SJCRH30 (cell line): ENCODE data around the gene DLAT. TPM values are rescaled to one million over a fixed set of nuclear protein-coding genes. Genes with fewer than 3 reads are reported as not detected.
"Not testable (repeated sequence)": the region's sequence is repeated elsewhere in the genome, so short reads cannot be mapped to it uniquely, and the experiment has no call there.

ENCODE experiments used
- DNase-seq, 2 experiments: peaks; one replicate each; pipeline ENCODE4 v3.0.0-alpha.2; 2015 to 2020
- H3K27ac ChIP-seq: fragments of 250-450 bp; sonication (Bioruptor Pico); 2 replicates; pipeline ENCODE4 v1.5.1; 2020; ENCODE audit warnings: mild to moderate bottlenecking, moderate library complexity
- H3K27me3 ChIP-seq: fragments of 250-450 bp; sonication (Bioruptor Pico); 2 replicates; pipeline ENCODE4 v1.5.1; 2020; ENCODE audit warnings: mild to moderate bottlenecking, moderate library complexity
- H3K36me3 ChIP-seq: fragments of 250-450 bp; sonication (Bioruptor Pico); 2 replicates; pipeline ENCODE4 v1.5.1; 2020; ENCODE audit warnings: mild to moderate bottlenecking, moderate library complexity
- H3K4me1 ChIP-seq: fragments of 250-450 bp; sonication (Bioruptor Pico); 2 replicates; pipeline ENCODE4 v1.5.1; 2020; ENCODE audit warnings: mild to moderate bottlenecking, moderate library complexity
- H3K4me3 ChIP-seq: fragments of 250-450 bp; sonication (Bioruptor Pico); 2 replicates; pipeline ENCODE4 v1.5.1; 2020; ENCODE audit warnings: mild to moderate bottlenecking, moderate library complexity
- H3K9me3 ChIP-seq: fragments of 250-450 bp; sonication (Bioruptor Pico); replicated peaks from 2 replicates; pipeline ENCODE4 v1.5.1; 2020; ENCODE audit warnings: mild to moderate bottlenecking, moderate library complexity
- total RNA-seq: library from RNA; depleted of rRNA; stranded (reverse); fragments of >200 nt; shearing (Covaris generic); gene quantifications from 2 replicates; pipeline ENCODE4 v1.2.3, GENCODE V29; 2014

DLAT gene
- total RNA-seq, 1 experiment from 2014 or later: 52.3 TPM

GRCh38 chr11:112017538-112017937 is 7.7 kb upstream of the DLAT start:
- no peak overlapping the region for H3K27ac ChIP-seq
- no peaks in the 10 kb centered on the region for H3K27me3 ChIP-seq
- H3K4me3 ChIP-seq: no peak overlapping the region
- no peaks in the 10 kb centered on the region for H3K36me3 ChIP-seq
- no peaks in the 10 kb centered on the region for H3K9me3 ChIP-seq
- no peak for DNase-seq
- H3K4me1 ChIP-seq: no peaks in the 10 kb centered on the region

GRCh38 chr11:112019066-112019465 is 6.1 kb upstream of the DLAT start:
- no peaks in the 10 kb centered on the region for H3K36me3 ChIP-seq
- no peaks in the 10 kb centered on the region for H3K9me3 ChIP-seq
- no peak for DNase-seq
- no peaks in the 10 kb centered on the region for H3K27me3 ChIP-seq
- H3K27ac ChIP-seq: no peak overlapping the region
- no peaks in the 10 kb centered on the region for H3K4me1 ChIP-seq
- no peak overlapping the region for H3K4me3 ChIP-seq

- no peaks in the 10 kb centered on the region for H3K9me3 ChIP-seq
- H3K4me1 ChIP-seq: 0 out of 2 replicates have a peak, but pooled peaks cover 3% of the 10 kb centered on the region
- DNase-seq: no peak
- H3K36me3 ChIP-seq: no peaks in the 10 kb centered on the region; the same call in 1 of the 2 replicates
- H3K4me3 ChIP-seq: no peak overlapping the region
- H3K27me3 ChIP-seq: no peaks in the 10 kb centered on the region
- H3K27ac ChIP-seq: no peak overlapping the region
These were observed 2.1 kb upstream of the DLAT start for GRCh38 chr11:112023104-112023503.

GRCh38 chr11:112024178-112024772 is 933 bp upstream of the DLAT start:
- DNase-seq: peak in 1 of 2 experiments; percentile 2
- Histone ChIP-seq H3K4me3 (peak overlapping the region; percentile 86), H3K9me3 (no peaks in the 10 kb centered on the region), H3K36me3 (peaks cover 5% of the 10 kb centered on the region; the same call in 1 of the 2 replicates), H3K27me3 (no peaks in the 10 kb centered on the region), H3K4me1 (0 out of 2 replicates have a peak, but pooled peaks cover 3% of the 10 kb centered on the region), H3K27ac (peak overlapping the region; percentile 90)

- Histone ChIP-seq H3K36me3 (peaks cover 5% of the 10 kb centered on the region), H3K27me3 (no peaks in the 10 kb centered on the region), H3K27ac (peak overlapping the region; percentile 90), H3K4me3 (peak overlapping the region; percentile 86), H3K9me3 (no peaks in the 10 kb centered on the region), H3K4me1 (0 out of 2 replicates have a peak, but pooled peaks cover 3% of the 10 kb centered on the region)
- DNase-seq: peak in 1 of 2 experiments; percentile 30
These were observed 499 bp downstream of the DLAT start for GRCh38 chr11:112025707-112026106.

GRCh38 chr11:112026784-112027410 is 1.7 kb downstream of the DLAT start:
- DNase-seq: not testable (repeated sequence)

GRCh38 chr11:112029460-112029859 is 4.3 kb downstream of the DLAT start:
- H3K4me3 ChIP-seq: no peak overlapping the region
- no peak overlapping the region for H3K27ac ChIP-seq
- H3K36me3 ChIP-seq: peaks cover 12% of the 10 kb centered on the region
- DNase-seq: no peak
- 0 out of 2 replicates have a peak, but pooled peaks cover under 1% of the 10 kb centered on the region for H3K4me1 ChIP-seq
- H3K9me3 ChIP-seq: no peaks in the 10 kb centered on the region
- no peaks in the 10 kb centered on the region for H3K27me3 ChIP-seq

More at GRCh38 chr11:112026784-112027410, 1.7 kb downstream of the DLAT start:
- H3K27me3 ChIP-seq, H3K4me1 ChIP-seq, H3K27ac ChIP-seq, H3K36me3 ChIP-seq, H3K9me3 ChIP-seq, H3K4me3 ChIP-seq: not testable (repeated sequence)

GRCh38 chr11:112033902-112034301 is 8.7 kb downstream of the DLAT start:
- Histone ChIP-seq H3K36me3 (peaks cover 14% of the 10 kb centered on the region), H3K4me1 (no peaks in the 10 kb centered on the region), H3K4me3 (no peak overlapping the region), H3K27ac (no peak overlapping the region), H3K9me3 (no peaks in the 10 kb centered on the region), H3K27me3 (no peaks in the 10 kb centered on the region)
- DNase-seq: no peak

GRCh38 chr11:112037527-112037926 is 12.3 kb downstream of the DLAT start:
- peaks cover 19% of the 10 kb centered on the region for H3K36me3 ChIP-seq
- H3K27me3 ChIP-seq: no peaks in the 10 kb centered on the region
- no peak overlapping the region for H3K27ac ChIP-seq
- H3K9me3 ChIP-seq: no peaks in the 10 kb centered on the region
- H3K4me3 ChIP-seq: no peak overlapping the region
- no peak for DNase-seq
- no peaks in the 10 kb centered on the region for H3K4me1 ChIP-seq

GRCh38 chr11:112042161-112042960 is 17.2 kb downstream of the DLAT start:
- H3K27ac ChIP-seq: no peak overlapping the region
- no peaks in the 10 kb centered on the region for H3K27me3 ChIP-seq
- peak in 1 of 2 experiments; percentile 6 for DNase-seq
- H3K4me1 ChIP-seq: no peaks in the 10 kb centered on the region
- no peaks in the 10 kb centered on the region for H3K9me3 ChIP-seq
- H3K4me3 ChIP-seq: no peak overlapping the region
- H3K36me3 ChIP-seq: peaks cover 28% of the 10 kb centered on the region

- no peak for DNase-seq
- H3K36me3 ChIP-seq: peaks cover 30% of the 10 kb centered on the region
- no peaks in the 10 kb centered on the region for H3K9me3 ChIP-seq
- no peaks in the 10 kb centered on the region for H3K27me3 ChIP-seq
- no peak overlapping the region for H3K27ac ChIP-seq
- H3K4me1 ChIP-seq: no peaks in the 10 kb centered on the region
- H3K4me3 ChIP-seq: no peak overlapping the region
These were observed 17.7 kb downstream of the DLAT start for GRCh38 chr11:112042961-112043304.

GRCh38 chr11:112044961-112045360 is 19.8 kb downstream of the DLAT start:
- no peak for DNase-seq
- Histone ChIP-seq H3K4me1 (no peaks in the 10 kb centered on the region), H3K9me3 (no peaks in the 10 kb centered on the region), H3K27me3 (no peaks in the 10 kb centered on the region), H3K27ac (no peak overlapping the region), H3K4me3 (no peak overlapping the region), H3K36me3 (peaks cover 41% of the 10 kb centered on the region)

GRCh38 chr11:112046647-112047046 is 21.4 kb downstream of the DLAT start:
- H3K4me3 ChIP-seq, H3K27me3 ChIP-seq, H3K9me3 ChIP-seq, H3K4me1 ChIP-seq, DNase-seq, H3K27ac ChIP-seq: not testable (repeated sequence)
- H3K36me3 ChIP-seq: peaks cover 35% of the 10 kb centered on the region

- not testable (repeated sequence) for H3K4me1 ChIP-seq, H3K27ac ChIP-seq, DNase-seq, H3K9me3 ChIP-seq, H3K4me3 ChIP-seq, H3K27me3 ChIP-seq
- peaks cover 39% of the 10 kb centered on the region for H3K36me3 ChIP-seq
These were observed 23.0 kb downstream of the DLAT start for GRCh38 chr11:112048256-112048655.

GRCh38 chr11:112049777-112050176 is 24.6 kb downstream of the DLAT start:
- H3K36me3 ChIP-seq: peaks cover 44% of the 10 kb centered on the region
- H3K4me1 ChIP-seq: no peaks in the 10 kb centered on the region
- no peaks in the 10 kb centered on the region for H3K27me3 ChIP-seq
- H3K9me3 ChIP-seq: no peaks in the 10 kb centered on the region
- DNase-seq: no peak
- no peak overlapping the region for H3K27ac ChIP-seq
- H3K4me3 ChIP-seq: no peak overlapping the region
